ENCODE data around the gene PNPO.
"Not testable (repeated sequence)": the region's sequence is repeated elsewhere in the genome, so short reads cannot be mapped to it uniquely, and the experiment has no call there.

Gene PNPO

GRCh38 chr17:47918991-47919390, 22.4 kb upstream of the PNPO start:
- DNase-seq: no peak

GRCh38 chr17:47919889-47920288, 21.5 kb upstream of the PNPO start:
- not testable (repeated sequence) for DNase-seq

GRCh38 chr17:47924785-47925677, 16.3 kb upstream of the PNPO start:
- no peak for DNase-seq

- DNase-seq: no peak
Observed at GRCh38 chr17:47925678-47925988, 15.7 kb upstream of the PNPO start.

- DNase-seq: no peak
Observed at GRCh38 chr17:47927821-47928400, 13.5 kb upstream of the PNPO start.

- no peak for DNase-seq
Observed at GRCh38 chr17:47928415-47928814, 13.0 kb upstream of the PNPO start.

GRCh38 chr17:47929218-47930000, 12.0 kb upstream of the PNPO start:
- DNase-seq: no peak

GRCh38 chr17:47931848-47932247, 9.5 kb upstream of the PNPO start:
- DNase-seq: no peak

GRCh38 chr17:47934856-47935255, 6.5 kb upstream of the PNPO start:
- DNase-seq: no peak

- DNase-seq: not testable (repeated sequence)
Observed at GRCh38 chr17:47935468-47935867, 5.9 kb upstream of the PNPO start.

- DNase-seq: no peak
Observed at GRCh38 chr17:47935961-47936360, 5.4 kb upstream of the PNPO start.

- DNase-seq: no peak
Observed at GRCh38 chr17:47937941-47938340, 3.4 kb upstream of the PNPO start.

GRCh38 chr17:47942096-47942510, 732 bp downstream of the PNPO start:
- no peak for DNase-seq

- no peak for DNase-seq
Observed at GRCh38 chr17:47942568-47942967, 1.2 kb downstream of the PNPO start.

GRCh38 chr17:47945080-47945479, 3.7 kb downstream of the PNPO start:
- DNase-seq: no peak

GRCh38 chr17:47945529-47946508, 4.4 kb downstream of the PNPO start:
- DNase-seq: no peak

GRCh38 chr17:47946516-47946915, 5.1 kb downstream of the PNPO start:
- DNase-seq: no peak

GRCh38 chr17:47946929-47947397, 5.6 kb downstream of the PNPO start:
- peak; percentile 90 for DNase-seq

- no peak for DNase-seq
Observed at GRCh38 chr17:47948706-47949196, 7.4 kb downstream of the PNPO start.

GRCh38 chr17:47949197-47949759, 7.9 kb downstream of the PNPO start:
- peak; percentile 66 for DNase-seq

GRCh38 chr17:47949946-47950345, 8.6 kb downstream of the PNPO start:
- DNase-seq: peak; percentile 4

- DNase-seq: no peak
Observed at GRCh38 chr17:47950448-47950847, 9.1 kb downstream of the PNPO start.

All from NCI-H2029 (cell line).